Measurements from ENCODE around the gene TRAM2.

The TRAM2 gene

GRCh38 chr6:52595000-52595795, 18.3 kb upstream of the TRAM2 start:
- DNase-seq (ENCODE audit: low read depth) = peak; percentile 95
- peak overlapping the region; percentile 29 for H3K4me3 ChIP-seq (ENCODE audit: control insufficient read depth, low read depth, low read length)
- TF ChIP-seq CTCF (conservative IDR thresholded peaks at IDR 0.05; ENCODE audit: control insufficient read depth, insufficient read depth, low read depth, low read length) = no peak

- TF ChIP-seq CTCF (conservative IDR thresholded peaks at IDR 0.05; ENCODE audit: control insufficient read depth, insufficient read depth, low read depth, low read length) = no peak
- DNase-seq (ENCODE audit: low read depth) = no peak
- no peak overlapping the region for H3K4me3 ChIP-seq (ENCODE audit: control insufficient read depth, low read depth, low read length)
Measured at GRCh38 chr6:52594221-52594620, 17.4 kb upstream of the TRAM2 start.

- no peak for DNase-seq (ENCODE audit: low read depth)
- TF ChIP-seq CTCF (conservative IDR thresholded peaks at IDR 0.05; ENCODE audit: control insufficient read depth, insufficient read depth, low read depth, low read length) = no peak
- H3K4me3 ChIP-seq (ENCODE audit: control insufficient read depth, low read depth, low read length) = no peak overlapping the region
Measured at GRCh38 chr6:52591832-52592231, 15.0 kb upstream of the TRAM2 start.

- DNase-seq (ENCODE audit: low read depth) = peak; percentile 76
- peak; percentile 4 for TF ChIP-seq CTCF (conservative IDR thresholded peaks at IDR 0.05; ENCODE audit: control insufficient read depth, insufficient read depth, low read depth, low read length)
- no peak overlapping the region for H3K4me3 ChIP-seq (ENCODE audit: control insufficient read depth, low read depth, low read length)
Measured at GRCh38 chr6:52590152-52590891, 13.5 kb upstream of the TRAM2 start.

GRCh38 chr6:52588710-52589091, 11.8 kb upstream of the TRAM2 start:
- DNase-seq (ENCODE audit: low read depth) = no peak
- no peak overlapping the region for H3K4me3 ChIP-seq (ENCODE audit: control insufficient read depth, low read depth, low read length)
- no peak for TF ChIP-seq CTCF (conservative IDR thresholded peaks at IDR 0.05; ENCODE audit: control insufficient read depth, insufficient read depth, low read depth, low read length)

GRCh38 chr6:52588087-52588709, 11.3 kb upstream of the TRAM2 start:
- TF ChIP-seq CTCF (conservative IDR thresholded peaks at IDR 0.05; ENCODE audit: control insufficient read depth, insufficient read depth, low read depth, low read length) = no peak
- no peak for DNase-seq (ENCODE audit: low read depth)
- no peak overlapping the region for H3K4me3 ChIP-seq (ENCODE audit: control insufficient read depth, low read depth, low read length)

All from fibroblast of mammary gland (primary cell).